Prostate gland (tissue), 2 donors: Measurements from ENCODE around the gene DCUN1D2.

Experiments
- CTCF ChIP-seq, 4 experiments: fragments of 200-600 bp in 2 of 4; fragments of 450-650 bp in 2 of 4; sonication (generic) in 2 of 4; IDR thresholded peaks; 1 replicate in 3 of 4; 2 replicates in 1 of 4; pipeline ENCODE4 v1.5.1; 2016 to 2019; ENCODE audit warnings: antibody characterized with exemption in 4 of 4, mild to moderate bottlenecking in 2 of 4, moderate library complexity in 2 of 4
- POLR2AphosphoS5 ChIP-seq: sonication (generic); formaldehyde crosslinking; IDR thresholded peaks from one replicate; pipeline ENCODE4 v1.6.1; 2017; ENCODE audit warnings: antibody characterized with exemption

- TF ChIP-seq POLR2AphosphoS5 (no peak), CTCF (IDR thresholded peaks at IDR 0.05) (no peak)
Measured at GRCh38 chr13:113534236-113534860, 43.8 kb upstream of the DCUN1D2 start.
